PFSK-1 (cell line): ENCODE measurements around the gene PRRC2B.
A peak's percentile ranks its signal among the peaks of the same experiment; 100 is the strongest.

Experiments used
- FOXP2 ChIP-seq: optimal IDR thresholded peaks from 2 replicates; pipeline ENCODE3; 2011; ENCODE audit warnings: borderline replicate concordance, control low read depth, inconsistent platforms; ENCODE audit not compliant: insufficient read depth; ENCODE audit errors: extremely low read length, extremely low read depth
- POLR2AphosphoS5 ChIP-seq: IDR thresholded peaks from 2 replicates; pipeline ENCODE4 v1.6.1; 2012; ENCODE audit warnings: low read depth, mild to moderate bottlenecking, control low read depth, low read length, moderate library complexity
- REST ChIP-seq, 2 experiments: IDR thresholded peaks; 2 replicates each; pipeline versions ENCODE4 v1.6.1 to v1.8.0; 2011 to 2012; ENCODE audit warnings: low read depth in 2 of 2, low read length in 2 of 2, control low read depth in 1 of 2, inconsistent platforms in 1 of 2, mild to moderate bottlenecking in 1 of 2, moderate library complexity in 1 of 2; ENCODE audit not compliant: insufficient read depth in 1 of 2
- SIN3A ChIP-seq: IDR thresholded peaks from 2 replicates; pipeline ENCODE4 v1.6.1; 2012; ENCODE audit warnings: mild to moderate bottlenecking, low read length, moderate library complexity, borderline replicate concordance; ENCODE audit not compliant: insufficient read depth
- TAF1 ChIP-seq: IDR thresholded peaks from 2 replicates; pipeline ENCODE4 v1.6.1; 2012; ENCODE audit warnings: low read length, control low read depth, borderline replicate concordance; ENCODE audit not compliant: insufficient read depth

PRRC2B gene

GRCh38 chr9:131528886-131529505 is 135.1 kb downstream of the PRRC2B start:
- TF ChIP-seq POLR2AphosphoS5 (no peak), TAF1 (no peak), SIN3A (no peak), FOXP2 (no peak), REST (IDR thresholded peaks at IDR 0.05; ENCODE audit: insufficient read depth in 1 of 2, low read depth in 2 of 2, low read length in 2 of 2) (no peak)

- TF ChIP-seq TAF1 (no peak), FOXP2 (no peak), SIN3A (no peak), REST (IDR thresholded peaks at IDR 0.05; ENCODE audit: insufficient read depth in 1 of 2, low read depth in 2 of 2, low read length in 2 of 2) (no peak), POLR2AphosphoS5 (no peak)
These were observed 136.0 kb downstream of the PRRC2B start for GRCh38 chr9:131529597-131530545.

GRCh38 chr9:131530546-131530919 is 136.6 kb downstream of the PRRC2B start:
- TF ChIP-seq TAF1 (no peak), POLR2AphosphoS5 (no peak), REST (IDR thresholded peaks at IDR 0.05; ENCODE audit: insufficient read depth in 1 of 2, low read depth in 2 of 2, low read length in 2 of 2) (no peak), FOXP2 (no peak), SIN3A (no peak)

GRCh38 chr9:131530920-131531832 is 137.3 kb downstream of the PRRC2B start, which contains the start of gene UCK1:
TSS of gene UCK1 (minus strand) at chr9:131531263. CDS start at chr9:131531174, 89 bp downstream.
- TF ChIP-seq POLR2AphosphoS5 (peak; percentile 40; the same call in 1 of the 2 replicates), FOXP2 (peak; percentile 46), SIN3A (no peak), REST (IDR thresholded peaks at IDR 0.05; ENCODE audit: insufficient read depth in 1 of 2, low read depth in 2 of 2, low read length in 2 of 2) (no peak)
